ENCODE measurements around the gene UNC5B.

- no peak for TF ChIP-seq POLR2A (IDR thresholded peaks at IDR 0.05)
- no peak for TF ChIP-seq CTCF (IDR thresholded peaks at IDR 0.05)
Observed at GRCh38 chr10:71296086-71296485, 83.7 kb downstream of the UNC5B start.
